GM18951 (cell line): ENCODE measurements around the gene ENTREP1.

Experiments
- POLR2A ChIP-seq: IDR thresholded peaks from 4 replicates; pipeline ENCODE4 v1.6.1; 2011; ENCODE audit warnings: mild to moderate bottlenecking; ENCODE audit not compliant: insufficient read length, insufficient read depth; ENCODE audit errors: extremely low read depth
- in situ Hi-C: fragments of 300-500 bp; cut with MboI; formaldehyde crosslinking; loops from one replicate; pipeline ENCODE4 v1.12.0; 2022; ENCODE audit warnings: low sequenced_read_pairs, mixed read lengths, inconsistent platforms; ENCODE audit not compliant: unreplicated experiment

ENTREP1 gene

DNA sequence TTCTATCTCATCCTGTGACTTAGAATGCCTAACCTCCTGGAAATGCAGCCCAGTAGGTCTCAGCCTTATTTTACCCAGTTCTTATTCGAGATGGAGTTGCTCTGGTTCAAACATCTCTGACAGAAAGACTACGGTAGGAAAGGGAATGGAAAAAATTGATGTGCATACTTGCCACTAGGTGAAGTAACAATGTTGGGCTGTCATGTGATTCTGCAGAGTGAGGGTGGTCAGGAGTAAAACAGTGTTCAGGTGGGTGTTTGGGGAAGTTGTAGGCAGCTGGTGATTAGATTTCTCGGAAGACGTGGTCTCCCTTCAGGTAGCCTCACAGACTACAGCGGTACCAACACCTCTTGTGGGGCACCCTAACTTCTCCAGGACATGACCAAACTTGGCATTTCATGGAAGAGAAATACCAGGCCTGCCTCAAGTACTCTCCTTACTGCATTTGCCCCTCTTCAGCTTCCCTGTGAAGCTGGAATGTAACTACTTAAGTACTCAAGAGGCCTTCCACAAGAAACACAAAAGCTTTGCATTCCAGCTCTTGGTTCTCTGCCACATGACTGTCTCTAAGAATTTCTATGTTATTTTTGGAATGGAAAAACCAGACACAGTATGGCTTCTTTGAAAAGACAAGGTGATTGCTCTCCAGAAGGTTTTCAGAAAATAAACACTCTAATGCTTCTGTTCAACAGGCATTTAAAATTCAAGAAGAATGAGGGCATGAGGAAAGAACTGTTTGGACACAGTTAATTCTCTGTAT is 17.4 kb upstream of the ENTREP1 start:
- in situ Hi-C loops = no loop called here

DNA sequence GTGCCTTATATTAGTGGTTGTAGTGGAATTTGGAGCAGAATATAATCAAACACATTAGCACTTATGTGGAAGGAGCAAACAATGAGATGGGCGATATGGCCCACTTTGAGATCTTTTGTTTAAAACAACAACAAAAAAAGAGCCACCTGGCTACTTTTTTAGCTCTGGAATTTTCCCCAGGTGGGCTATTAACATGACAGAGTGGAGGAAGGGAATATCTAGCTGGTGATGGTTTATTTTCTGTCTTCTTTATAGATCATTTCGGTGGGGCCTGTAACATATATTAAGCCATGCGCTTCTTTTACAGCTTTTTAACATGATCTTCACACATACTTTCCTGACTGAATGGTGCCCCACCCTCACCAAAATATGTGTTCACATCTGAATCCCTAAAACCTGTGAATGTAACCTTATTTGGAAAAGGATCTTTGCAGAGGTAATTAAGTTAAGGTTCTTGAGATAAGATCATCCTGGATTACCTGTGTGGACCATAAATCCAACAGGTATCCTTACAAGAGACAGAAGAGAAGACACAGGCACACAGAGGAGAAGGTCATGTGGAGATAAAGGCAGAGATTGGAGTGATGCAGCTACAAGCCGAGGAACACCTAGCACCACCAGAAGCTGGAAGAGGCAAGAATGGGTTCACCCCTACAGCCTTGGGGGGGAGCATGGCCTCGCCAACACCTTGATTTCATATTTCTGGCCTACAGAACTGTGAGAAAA is 16.6 kb upstream of the ENTREP1 start:
- TF ChIP-seq POLR2A = no peak
- in situ Hi-C loops = no loop called here

More for the DNA sequence above, 17.4 kb upstream of the ENTREP1 start:
- TF ChIP-seq POLR2A = no peak

DNA sequence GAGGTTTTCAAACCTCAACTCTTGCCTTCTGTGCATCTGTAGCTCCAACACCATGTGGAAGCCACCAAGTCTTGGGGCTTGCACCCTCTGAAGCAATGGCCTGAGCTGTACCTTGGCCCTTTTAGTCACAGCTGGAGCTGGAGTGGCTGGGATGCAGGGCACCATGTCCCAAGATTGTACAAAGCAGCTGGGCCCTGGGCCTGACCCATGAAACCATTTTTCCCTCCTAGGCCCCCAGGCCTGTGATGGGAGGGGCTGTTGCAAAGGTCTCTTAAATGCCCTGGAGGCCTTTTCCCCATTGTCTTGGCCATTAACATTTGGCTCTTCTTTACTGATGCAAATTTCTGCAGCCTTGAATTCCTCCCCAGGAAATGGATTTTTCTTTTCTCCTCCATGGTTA is 11.8 kb upstream of the ENTREP1 start:
- in situ Hi-C loops = no loop called here
- no peak for TF ChIP-seq POLR2A

DNA sequence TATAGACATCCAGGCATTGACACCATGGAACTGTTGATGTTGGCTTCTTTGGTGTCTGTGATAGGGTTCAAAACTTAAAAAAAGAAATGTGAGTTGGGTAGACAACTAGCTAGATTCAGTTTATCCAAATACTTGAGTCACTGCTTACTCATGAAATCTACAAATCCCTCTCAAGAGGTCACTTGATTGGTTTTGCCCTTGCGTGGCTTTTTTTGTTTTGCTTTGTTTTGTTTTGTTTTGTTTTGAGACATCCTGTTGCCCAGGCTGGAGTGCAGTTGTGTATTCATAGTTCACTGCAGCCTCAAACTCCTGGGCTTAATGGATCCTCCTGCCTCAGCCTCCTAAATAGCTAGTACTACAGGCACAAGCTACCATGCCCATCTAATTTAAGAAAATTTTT is 10.5 kb upstream of the ENTREP1 start:
- TF ChIP-seq POLR2A = no peak
- in situ Hi-C loops = no loop called here

DNA sequence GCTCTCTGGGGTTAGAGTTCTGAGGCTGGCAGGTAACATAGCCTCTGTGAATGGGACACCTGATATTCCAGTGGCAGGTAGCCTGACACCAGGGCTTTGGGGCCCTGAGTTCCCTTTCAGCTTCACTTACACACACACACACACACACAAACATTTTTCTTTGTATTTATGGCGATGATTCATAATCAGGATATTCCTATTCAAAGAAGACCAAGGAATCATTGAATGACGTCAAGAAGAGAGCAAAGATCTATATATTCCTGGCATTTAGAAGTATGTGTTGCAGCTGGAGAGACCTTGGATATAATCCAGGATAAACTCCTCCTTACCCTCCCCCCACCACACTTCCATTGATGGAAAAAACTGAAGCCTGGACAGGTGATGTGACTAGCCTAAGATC is 7.9 kb upstream of the ENTREP1 start:
- in situ Hi-C loops = no loop called here
- TF ChIP-seq POLR2A = no peak

DNA sequence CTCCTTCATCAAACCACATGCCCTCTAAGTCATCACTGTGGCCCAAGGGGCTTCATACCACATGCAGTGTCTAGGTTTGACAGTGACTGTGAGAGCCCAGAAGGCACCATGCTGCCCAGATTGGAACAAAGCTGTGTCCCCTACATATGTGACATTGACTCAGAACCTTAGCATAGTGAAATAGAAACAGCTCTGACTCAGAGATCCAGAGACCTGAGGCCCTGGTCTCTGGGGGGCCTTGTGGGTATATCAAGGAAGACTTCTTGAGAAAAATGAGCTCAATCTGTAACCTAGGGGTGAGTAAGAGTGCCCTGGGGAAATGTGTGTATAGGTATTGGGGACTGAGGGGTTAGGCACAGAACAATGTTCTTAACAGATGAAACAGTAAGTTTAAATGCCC is 7.1 kb upstream of the ENTREP1 start:
- no peak for TF ChIP-seq POLR2A
- in situ Hi-C loops = no loop called here

DNA sequence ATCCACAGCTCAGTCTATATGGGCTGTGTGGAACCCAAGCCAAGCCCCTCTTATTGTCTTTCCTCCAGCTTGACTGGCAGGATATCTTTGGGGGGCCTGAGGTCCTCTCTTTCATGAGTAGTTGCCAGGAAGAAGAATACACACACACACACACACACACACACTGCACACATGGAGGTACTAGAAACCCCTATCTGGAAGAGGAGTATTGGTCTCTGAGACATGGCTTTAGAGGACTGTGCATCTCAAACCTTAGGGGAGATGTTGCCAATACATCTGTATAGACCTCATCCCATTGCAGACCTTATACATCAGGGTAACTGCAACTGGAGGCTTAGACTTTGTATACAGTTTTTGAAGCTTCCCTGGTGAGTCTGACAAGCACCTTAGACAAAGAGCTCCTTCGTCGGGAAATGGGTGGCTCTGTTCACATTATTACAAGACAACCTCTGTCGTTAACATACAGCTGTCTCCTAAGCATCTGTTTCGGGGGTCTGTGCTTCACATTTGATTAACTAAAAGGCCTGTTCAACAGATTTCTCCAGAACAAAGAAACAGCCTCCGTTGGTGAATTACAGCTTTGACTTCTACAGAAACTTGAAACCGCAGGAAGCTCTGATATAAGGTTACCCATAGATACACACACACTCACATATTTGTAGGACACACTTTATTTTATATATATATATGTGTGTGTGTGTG is 5.5 kb upstream of the ENTREP1 start:
- no peak for TF ChIP-seq POLR2A
- in situ Hi-C loops = no loop called here

DNA sequence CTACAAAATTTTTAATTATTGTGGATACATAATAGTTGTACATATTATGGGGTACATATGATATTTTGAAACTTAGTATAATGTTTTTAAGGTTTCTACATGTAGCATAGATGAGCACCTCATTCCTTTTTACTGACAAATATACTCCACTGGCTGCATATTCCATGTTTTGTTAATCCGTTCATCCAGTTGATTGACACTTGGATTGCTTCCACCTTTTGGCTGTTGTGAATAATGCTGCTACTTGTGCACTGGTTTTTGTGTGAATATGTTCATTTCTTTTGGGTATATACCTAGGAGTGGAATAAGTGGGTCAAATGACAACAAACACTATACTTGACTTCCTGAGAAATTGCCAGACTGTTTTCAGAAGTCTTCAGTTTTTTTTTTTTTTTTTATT is 2.8 kb upstream of the ENTREP1 start:
- no peak for TF ChIP-seq POLR2A
- in situ Hi-C loops = no loop called here

DNA sequence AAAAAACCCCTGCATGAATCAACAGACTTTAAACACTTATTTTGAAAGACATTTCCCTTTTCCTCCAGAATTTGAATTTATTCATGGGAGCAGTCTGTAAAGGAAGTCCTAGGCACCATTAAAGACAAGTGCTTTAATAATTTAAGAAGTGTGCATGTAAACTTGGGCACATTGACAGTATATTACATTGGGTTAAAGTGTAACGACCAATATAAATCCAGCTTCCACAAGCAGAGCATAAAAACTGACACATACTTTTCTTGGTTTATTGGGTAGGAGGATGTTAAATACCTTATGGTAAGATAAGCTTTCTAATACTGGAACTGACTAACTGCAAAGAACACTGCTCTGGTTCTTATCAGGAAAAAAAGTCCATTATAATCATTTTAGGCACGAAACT is 1.2 kb upstream of the ENTREP1 start:
- no peak for TF ChIP-seq POLR2A
- in situ Hi-C loops = no loop called here

DNA sequence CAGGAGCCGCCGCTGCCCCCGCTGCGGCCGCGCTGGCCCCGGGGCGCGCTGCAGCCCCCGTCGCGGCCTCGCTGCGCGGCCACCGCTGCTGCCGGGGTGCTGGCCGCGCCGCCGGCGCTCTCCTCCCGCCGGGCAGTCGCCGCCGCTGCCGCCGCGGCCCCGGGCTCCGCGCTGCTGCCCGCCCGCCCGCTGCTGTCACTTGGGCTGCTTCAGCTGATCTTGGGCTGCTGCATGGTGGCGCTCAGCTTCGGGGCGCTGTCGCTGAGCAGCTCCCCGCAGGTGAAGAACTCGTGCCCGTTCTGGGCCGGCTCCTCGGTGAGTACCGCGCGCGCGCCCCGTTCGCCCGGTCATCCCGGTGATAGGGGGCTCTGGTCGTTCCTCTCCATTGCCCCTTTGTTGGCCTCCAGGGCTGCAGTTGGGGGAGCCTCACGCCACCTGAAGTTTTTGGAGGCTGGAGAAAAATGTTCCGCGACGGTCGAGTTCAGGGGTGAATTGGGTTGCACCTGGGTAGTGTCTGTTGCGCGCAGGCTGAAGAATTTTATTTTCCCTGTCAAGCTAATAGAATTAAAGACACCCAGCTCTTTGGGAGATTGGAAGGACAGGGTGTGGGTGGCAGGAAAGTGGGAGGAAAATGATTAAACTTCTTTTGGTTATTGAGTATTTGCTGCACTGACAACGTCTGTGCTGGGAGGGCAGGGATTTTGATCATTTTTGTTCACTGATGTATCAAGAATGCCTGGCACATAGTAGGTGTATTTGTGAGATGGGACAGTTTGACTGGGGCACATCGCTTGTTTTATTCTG is 596 bp downstream of the ENTREP1 start:
- no peak for TF ChIP-seq POLR2A
- in situ Hi-C loops = no loop called here

DNA sequence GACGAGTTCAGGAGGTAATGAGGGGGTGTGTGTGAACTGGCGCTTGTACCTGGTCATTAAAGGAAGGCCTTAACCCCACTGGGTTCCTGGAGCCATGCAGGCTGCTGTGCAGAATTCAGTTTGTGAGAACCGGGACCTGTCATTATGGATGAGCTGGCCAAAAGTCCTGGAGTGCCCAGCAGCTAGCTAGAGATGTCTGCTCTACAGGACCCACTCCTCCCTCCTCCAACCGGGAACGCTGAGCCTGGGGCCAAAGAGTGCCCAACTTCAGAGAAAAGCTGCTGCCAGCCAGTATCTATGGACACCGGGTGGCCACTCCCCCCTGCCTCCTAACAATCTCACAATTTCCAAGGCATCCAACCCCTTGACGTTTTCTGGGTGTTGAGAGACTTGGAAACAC is 1.2 kb downstream of the ENTREP1 start:
- in situ Hi-C loops = no loop called here

DNA sequence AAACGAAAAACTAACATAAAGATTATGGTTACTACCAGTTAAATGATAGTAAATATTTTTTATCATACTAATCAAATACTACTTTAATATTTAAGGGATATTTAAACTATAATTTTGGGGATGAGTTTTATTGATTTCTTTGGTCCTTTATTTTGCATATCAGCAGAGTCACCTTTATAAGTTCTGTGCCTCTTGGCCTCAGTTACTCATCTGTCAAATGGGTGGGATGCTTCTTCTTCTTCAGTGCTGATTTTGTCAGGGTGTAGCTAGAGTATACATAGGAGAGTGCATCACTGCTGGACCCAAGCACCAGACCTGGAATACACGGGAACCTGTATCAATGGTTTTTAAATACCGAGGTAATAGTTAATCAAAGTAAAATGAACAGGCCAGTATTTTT is 5.6 kb downstream of the ENTREP1 start:
- no peak for TF ChIP-seq POLR2A
- in situ Hi-C loops = no loop called here

More for the DNA sequence above, 1.2 kb downstream of the ENTREP1 start:
- TF ChIP-seq POLR2A = no peak

DNA sequence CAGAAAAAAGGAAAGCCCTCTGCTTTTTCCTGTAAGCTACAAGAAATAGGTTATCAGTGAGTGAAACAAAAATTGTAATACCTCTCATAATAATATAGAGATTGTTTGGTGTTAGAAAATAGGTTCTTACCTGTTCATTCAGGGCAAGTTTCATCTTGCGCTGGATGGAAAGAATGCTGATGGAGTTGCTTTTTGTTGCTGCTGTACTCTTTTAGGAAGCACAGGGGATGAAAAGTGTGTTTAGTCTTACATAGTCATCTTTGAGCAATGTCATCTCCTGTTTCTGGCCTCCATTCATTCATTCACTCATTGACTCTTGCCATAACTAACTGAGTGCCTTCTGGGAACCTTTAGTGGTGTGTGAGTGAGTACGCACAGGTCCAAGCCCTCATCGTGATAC is 6.4 kb downstream of the ENTREP1 start:
- TF ChIP-seq POLR2A = no peak

More for the DNA sequence above, 6.4 kb downstream of the ENTREP1 start:
- in situ Hi-C loops = no loop called here
